Left lung (tissue), 10 donors: Measurements from ENCODE around the gene IL34. TPM values are rescaled to one million over a fixed set of nuclear protein-coding genes. Genes with fewer than 3 reads are reported as not detected.
"Not testable (repeated sequence)": the region's sequence is repeated elsewhere in the genome, so short reads cannot be mapped to it uniquely, and the experiment has no call there.

ENCODE experiments used
- ATAC-seq: fragments of 200-7000 bp; cut with Tn5 transposase; one replicate; pipeline ENCODE4 v1.9.1; 2020; ENCODE audit warnings: moderate library complexity
- DNase-seq, 4 donors: peaks; one replicate each; pipeline ENCODE4 v3.0.0-alpha.2; 2013 to 2020
- H3K27ac ChIP-seq, 2 donors: fragments of 200-600 bp; sonication (generic) in 1 of 2; one replicate each; pipeline versions ENCODE4 v1.5.0 to v1.8.0; 2020 to 2021
- H3K27me3 ChIP-seq, 2 donors: fragments of 200-600 bp; sonication (generic) in 1 of 2; one replicate each; pipeline versions ENCODE4 v1.5.0 to v1.8.0; 2020 to 2021
- H3K36me3 ChIP-seq, 2 donors: fragments of 200-600 bp; sonication (generic) in 1 of 2; one replicate each; pipeline versions ENCODE4 v1.5.0 to v1.8.0; 2020 to 2021
- H3K4me1 ChIP-seq, 2 donors: fragments of 200-600 bp; one replicate each; pipeline ENCODE4 v1.8.0; 2021
- H3K4me3 ChIP-seq, 2 donors: fragments of 200-600 bp; sonication (generic) in 1 of 2; one replicate each; pipeline versions ENCODE4 v1.5.0 to v1.8.0; 2020 to 2021; ENCODE audit warnings: mild to moderate bottlenecking in 1 of 2
- H3K9me3 ChIP-seq, 2 donors: fragments of 200-600 bp; sonication (generic) in 1 of 2; one replicate each; pipeline versions ENCODE4 v1.5.0 to v1.8.0; 2020 to 2021
- intact Hi-C, 2 donors: fragments of 100-400 bp; cut with DNase I; formaldehyde crosslinking; loops; one replicate each; pipeline versions ENCODE4 v1.11.2 to v1.14.2; 2022
- polyA plus RNA-seq, 6 donors: library from polyadenylated mRNA; unstranded; fragments of 120-200 nt; gene quantifications; one replicate each; pipeline ENCODE4 v1.2.1, GENCODE V29; 2013; ENCODE audit not compliant: insufficient read length in 6 of 6
- total RNA-seq, 2 donors: library from RNA; stranded (reverse); fragmentation: NEBNext Ultra II Directional; extraction: Animal tissue kit (Norgen Biotek cat#: 25700); gene quantifications; one replicate each; pipeline ENCODE4 v1.2.1, GENCODE V29; 2021
- TF ChIP-seq, protein P1 (sequence below), 2 donors: fragments of 200-600 bp; sonication (generic) in 1 of 2; IDR thresholded peaks; one replicate each; pipeline versions ENCODE4 v1.5.0 to v1.8.0; 2021; ENCODE audit warnings: antibody characterized with exemption in 2 of 2
- donor health status: DM: no; HTN: yes; CAD: no.
- donor health status: DM: no; HTN: no; CAD: no.

IL34 gene
- total and polyA plus RNA-seq, 8 donors, result 0.24 to 4.1 (median 0.45) TPM

DNA sequence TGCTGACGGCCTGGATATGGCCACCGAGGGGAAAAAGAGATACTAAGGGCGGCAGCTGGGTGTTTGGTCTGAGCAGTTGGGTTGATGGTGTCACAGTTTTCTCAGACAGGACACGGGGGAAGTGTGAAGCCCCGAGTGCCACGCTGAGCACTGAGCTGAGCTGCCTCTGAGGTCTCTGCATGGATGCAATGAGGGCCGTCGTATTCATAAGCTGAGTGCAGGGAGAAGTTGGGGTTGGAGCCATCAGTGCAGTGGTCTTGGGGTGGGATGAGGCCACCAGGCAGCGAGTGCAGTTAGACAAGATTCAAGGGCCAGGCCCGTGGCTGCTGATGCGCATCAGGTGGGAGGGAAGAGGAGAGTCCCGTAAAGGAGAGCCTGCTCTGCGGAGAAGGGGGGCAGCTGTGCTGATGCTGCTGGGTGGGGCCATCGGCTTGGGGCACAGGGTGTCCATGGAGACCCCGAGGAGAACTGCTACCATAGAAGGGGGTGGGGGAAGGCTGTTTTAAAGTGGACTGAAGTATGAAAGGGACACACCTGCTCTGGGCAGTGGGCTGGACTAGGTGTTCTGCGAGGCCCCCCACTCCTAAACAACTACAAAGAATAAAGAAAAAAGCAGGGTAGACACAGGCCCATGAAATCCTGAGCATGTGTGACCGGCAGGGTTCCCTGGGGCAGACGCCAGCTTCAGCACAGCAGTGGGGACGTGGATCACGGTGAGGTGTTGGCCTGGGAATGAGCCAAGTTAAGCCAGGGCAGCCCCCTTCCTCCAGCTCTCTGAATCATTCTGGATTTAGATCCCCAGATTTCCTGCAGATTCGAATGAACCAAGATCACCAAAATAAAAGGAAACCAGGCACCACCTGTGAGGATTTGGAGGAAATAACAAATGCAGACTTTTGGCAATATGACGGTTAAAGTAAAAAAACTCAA lies 19.7 kb downstream of the IL34 start:
- Histone ChIP-seq H3K4me1 (no peaks in the 10 kb centered on the region), H3K36me3 (peaks cover 0 to 77% of the 10 kb centered on the region in 2 donors), H3K9me3 (no peaks in the 10 kb centered on the region), H3K27me3 (no peaks in the 10 kb centered on the region), H3K4me3 (no peak overlapping the region), H3K27ac (no peak overlapping the region)
- DNase-seq (peak in 2 of 4 donors; percentile 10 to 40), ATAC-seq (no peak)
- TF ChIP-seq, protein P1, sequence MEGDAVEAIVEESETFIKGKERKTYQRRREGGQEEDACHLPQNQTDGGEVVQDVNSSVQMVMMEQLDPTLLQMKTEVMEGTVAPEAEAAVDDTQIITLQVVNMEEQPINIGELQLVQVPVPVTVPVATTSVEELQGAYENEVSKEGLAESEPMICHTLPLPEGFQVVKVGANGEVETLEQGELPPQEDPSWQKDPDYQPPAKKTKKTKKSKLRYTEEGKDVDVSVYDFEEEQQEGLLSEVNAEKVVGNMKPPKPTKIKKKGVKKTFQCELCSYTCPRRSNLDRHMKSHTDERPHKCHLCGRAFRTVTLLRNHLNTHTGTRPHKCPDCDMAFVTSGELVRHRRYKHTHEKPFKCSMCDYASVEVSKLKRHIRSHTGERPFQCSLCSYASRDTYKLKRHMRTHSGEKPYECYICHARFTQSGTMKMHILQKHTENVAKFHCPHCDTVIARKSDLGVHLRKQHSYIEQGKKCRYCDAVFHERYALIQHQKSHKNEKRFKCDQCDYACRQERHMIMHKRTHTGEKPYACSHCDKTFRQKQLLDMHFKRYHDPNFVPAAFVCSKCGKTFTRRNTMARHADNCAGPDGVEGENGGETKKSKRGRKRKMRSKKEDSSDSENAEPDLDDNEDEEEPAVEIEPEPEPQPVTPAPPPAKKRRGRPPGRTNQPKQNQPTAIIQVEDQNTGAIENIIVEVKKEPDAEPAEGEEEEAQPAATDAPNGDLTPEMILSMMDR (IDR thresholded peaks at IDR 0.05), result no peak
- intact Hi-C loops, result no loop called here

DNA sequence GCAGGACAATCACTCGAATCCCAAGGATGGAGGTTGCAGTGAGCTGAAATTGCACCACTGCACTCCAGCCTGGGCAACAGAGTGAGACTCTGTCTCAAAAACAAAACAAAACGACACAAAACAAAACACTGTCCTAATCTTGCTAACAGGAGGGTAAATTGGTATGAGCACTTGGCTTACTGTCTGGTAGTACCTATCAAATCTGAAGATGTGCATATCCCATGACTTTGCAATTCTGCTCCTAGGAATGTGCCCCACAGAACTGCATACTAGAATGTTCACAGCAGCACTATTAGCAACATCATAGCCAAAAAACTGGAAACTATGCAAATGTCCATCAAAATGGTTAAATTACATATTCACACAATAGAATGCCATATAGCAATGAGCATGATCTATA lies 23.8 kb downstream of the IL34 start:
- H3K27me3 ChIP-seq, result no peaks in the 10 kb centered on the region
- DNase-seq (no peak), ATAC-seq (no peak)
- no peak overlapping the region for H3K4me3 ChIP-seq
- H3K27ac ChIP-seq, result no peak overlapping the region
- no peaks in the 10 kb centered on the region for H3K4me1 ChIP-seq
- H3K36me3 ChIP-seq, result peaks cover 0 to 83% of the 10 kb centered on the region in 2 donors
- H3K9me3 ChIP-seq, result no peaks in the 10 kb centered on the region
- intact Hi-C loops, result no loop called here
- TF ChIP-seq, protein P1 (IDR thresholded peaks at IDR 0.05), result no peak

DNA sequence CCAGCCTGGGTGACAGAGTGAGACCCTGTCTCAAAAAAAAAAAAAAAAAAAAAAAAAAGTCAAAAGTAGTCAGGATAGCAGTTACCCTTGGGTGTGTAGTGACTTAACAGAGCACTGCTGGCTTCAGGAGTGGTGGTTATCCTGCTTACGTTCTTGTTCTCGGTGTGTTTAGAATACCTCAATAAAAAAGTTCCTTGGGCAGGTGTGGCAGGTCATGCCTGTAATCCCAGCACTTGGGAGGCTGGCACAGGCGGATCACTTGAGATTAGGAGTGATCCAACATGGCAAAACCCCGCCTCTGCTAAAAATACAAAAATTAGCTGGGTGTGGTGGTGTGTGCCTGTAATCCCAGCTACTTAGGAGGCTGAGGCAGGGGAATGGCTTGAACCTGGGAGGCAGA lies 24.6 kb downstream of the IL34 start:
- H3K4me1 ChIP-seq, H3K9me3 ChIP-seq, H3K4me3 ChIP-seq, ATAC-seq, intact Hi-C loops, H3K27ac ChIP-seq, H3K27me3 ChIP-seq: not testable (repeated sequence)
- peaks cover 0 to 83% of the 10 kb centered on the region in 2 donors for H3K36me3 ChIP-seq
- peak in 1 of 4 donors; percentile 45 for DNase-seq

DNA sequence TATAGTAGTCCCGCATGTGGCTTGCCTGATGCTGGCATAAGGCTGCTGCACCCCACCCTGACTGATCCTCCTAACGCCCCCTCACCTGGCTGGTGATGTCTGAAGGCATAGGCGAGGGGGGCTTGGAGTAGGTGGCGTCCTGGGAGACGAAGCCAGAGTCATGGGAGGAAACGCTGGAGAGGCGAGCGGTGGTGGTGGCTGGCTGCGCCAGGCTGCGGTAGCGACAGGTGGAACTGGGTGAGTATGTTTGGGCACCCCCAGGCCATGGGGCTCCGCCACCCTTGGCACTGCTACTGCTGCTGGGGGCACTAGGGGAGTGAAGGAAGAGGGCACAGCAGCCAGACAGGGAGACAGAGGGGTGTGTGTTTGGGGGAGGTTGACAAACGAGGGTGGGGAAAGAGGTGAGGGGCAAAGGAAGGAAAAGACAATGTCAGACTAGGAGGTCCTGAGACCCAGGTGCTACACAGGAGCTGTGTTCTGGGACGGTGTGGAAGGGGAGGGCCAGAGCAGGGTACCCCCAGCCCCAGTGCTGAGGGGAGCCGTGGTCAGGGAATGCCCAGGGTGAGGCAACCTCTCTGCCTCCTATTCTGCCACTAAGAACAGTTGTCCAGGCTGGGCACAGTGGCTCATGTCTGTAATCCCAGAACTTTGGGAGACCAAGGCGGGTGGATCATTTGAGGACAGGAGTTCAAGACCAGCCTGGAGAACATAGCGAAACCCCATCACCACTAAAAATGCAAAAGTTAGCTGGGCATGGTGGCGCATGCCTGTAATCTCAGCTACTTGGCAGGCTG lies 28.1 kb downstream of the IL34 start:
- no peaks in the 10 kb centered on the region for H3K9me3 ChIP-seq
- H3K27ac ChIP-seq, result no peak overlapping the region
- ATAC-seq (no peak), DNase-seq (peak in 1 of 4 donors; percentile 68)
- intact Hi-C loops, result no loop called here
- no peak overlapping the region for H3K4me3 ChIP-seq
- TF ChIP-seq, protein P1 (IDR thresholded peaks at IDR 0.05), result no peak
- peaks cover 0 to 98% of the 10 kb centered on the region in 2 donors for H3K36me3 ChIP-seq
- H3K27me3 ChIP-seq, result no peaks in the 10 kb centered on the region
- H3K4me1 ChIP-seq, result no peaks in the 10 kb centered on the region

DNA sequence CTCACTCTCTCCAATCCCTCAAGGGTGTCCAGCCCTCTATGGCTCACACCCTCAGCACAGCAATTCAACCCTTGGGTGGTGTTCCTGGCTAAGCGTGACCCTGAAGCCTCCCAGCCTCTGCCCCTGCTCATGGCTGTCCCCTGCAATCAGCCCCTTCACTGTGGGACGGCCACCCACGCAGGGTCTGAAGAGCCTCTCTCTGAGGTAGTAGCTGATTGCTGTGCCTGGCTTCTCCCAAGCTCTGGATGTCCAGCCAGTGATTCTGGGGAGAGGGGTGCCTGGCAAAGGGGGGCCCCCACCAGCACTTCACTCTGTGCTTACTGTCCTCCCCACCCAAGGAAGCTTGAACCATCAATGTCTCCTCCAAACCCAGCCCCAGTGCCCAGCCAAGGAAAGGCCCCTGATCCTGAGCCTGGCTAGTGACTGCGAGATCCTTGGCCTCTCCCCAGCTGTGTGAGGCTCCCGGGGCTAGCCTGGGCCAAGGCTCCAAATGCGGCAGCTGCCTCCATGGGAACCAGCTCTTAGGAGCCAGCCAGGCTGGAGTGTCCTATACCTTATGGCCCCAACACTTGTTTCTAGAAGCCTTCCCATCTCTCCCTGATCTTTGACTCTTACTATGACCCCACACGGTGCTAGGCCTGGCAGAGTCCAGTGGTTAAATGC lies 29.6 kb downstream of the IL34 start:
- Histone ChIP-seq H3K4me3 (no peak overlapping the region), H3K36me3 (peaks cover 0 to 94% of the 10 kb centered on the region in 2 donors), H3K4me1 (peaks cover 0 to 4% of the 10 kb centered on the region in 2 donors), H3K9me3 (no peaks in the 10 kb centered on the region), H3K27me3 (no peaks in the 10 kb centered on the region), H3K27ac (no peak overlapping the region)
- TF ChIP-seq, protein P1 (IDR thresholded peaks at IDR 0.05), result no peak
- DNase-seq (peak in 1 of 4 donors; percentile 58), ATAC-seq (no peak)
- intact Hi-C loops, result no loop called here
